T-helper 2 cell treated with Interferon-gamma antibody and Interleukin-4, amounts not matched to agents 100 ng/mL and 5 ng/mL, for 36 hours (primary cell): ENCODE data around the gene EFNA1. TPM values are rescaled to one million over a fixed set of nuclear protein-coding genes. Genes with fewer than 3 reads are reported as not detected.

Experiments
- total RNA-seq: library from RNA; stranded (reverse); gene quantifications from 2 replicates; pipeline ENCODE4 v1.2.3, GENCODE V29; 2022

Gene EFNA1
- total RNA-seq, 1 donor from 2014 or later = not detected

Other genes with a start within 250 kb of the EFNA1 start
- gene PMVK, start 191.2 kb upstream of the EFNA1 start, total RNA-seq = 45.3 and 47.9 TPM in 2 replicates
- gene PBXIP1, start 171.8 kb upstream of the EFNA1 start, total RNA-seq = 64.6 and 68.4 TPM in 2 replicates
- gene PYGO2, start 166.1 kb upstream of the EFNA1 start, total RNA-seq = 43.8 and 44.7 TPM in 2 replicates
- gene SHC1, start 157.1 kb upstream of the EFNA1 start, total RNA-seq = 78.1 and 81.9 TPM in 2 replicates
- gene CKS1B, start 153.2 kb upstream of the EFNA1 start, total RNA-seq = 141 and 143 TPM in 2 replicates
- gene FLAD1, start 144.5 kb upstream of the EFNA1 start, total RNA-seq = 50.3 and 52.5 TPM in 2 replicates
- gene LENEP, start 134.3 kb upstream of the EFNA1 start, total RNA-seq = 0.59 TPM in 1 of 2 replicates, not detected in the other
- gene ZBTB7B, start 125.1 kb upstream of the EFNA1 start, total RNA-seq = 121 and 129 TPM in 2 replicates
- 0.16 and 0.23 TPM in 2 replicates for gene DCST2, start 94.1 kb upstream of the EFNA1 start, total RNA-seq
- not detected in 2 replicates for gene DCST1, start 94.1 kb upstream of the EFNA1 start, total RNA-seq
- 47.0 and 51.4 TPM in 2 replicates for gene ADAM15, start 76.6 kb upstream of the EFNA1 start, total RNA-seq
- 6.0 and 6.8 TPM in 2 replicates for gene EFNA4, start 64.1 kb upstream of the EFNA1 start, total RNA-seq
- gene EFNA3, start 49.0 kb upstream of the EFNA1 start, total RNA-seq = 2.3 and 2.4 TPM in 2 replicates
- gene SLC50A1, start 8.0 kb downstream of the EFNA1 start, total RNA-seq = 32.1 and 35.4 TPM in 2 replicates
- 40.4 and 41.6 TPM in 2 replicates for gene DPM3, start 12.7 kb downstream of the EFNA1 start, total RNA-seq
- gene KRTCAP2, start 45.4 kb downstream of the EFNA1 start, total RNA-seq = 220 and 221 TPM in 2 replicates
- gene TRIM46, start 46.0 kb downstream of the EFNA1 start, total RNA-seq = 15.2 and 17.3 TPM in 2 replicates
- 13.7 and 13.8 TPM in 2 replicates for gene THBS3, start 80.0 kb downstream of the EFNA1 start, total RNA-seq
- gene MTX1, start 80.8 kb downstream of the EFNA1 start, total RNA-seq = 38.8 and 40.9 TPM in 2 replicates
- gene ENTREP3, start 127.6 kb downstream of the EFNA1 start, total RNA-seq = 19.2 and 21.4 TPM in 2 replicates
- gene SCAMP3, start 134.5 kb downstream of the EFNA1 start, total RNA-seq = 89.7 and 96.1 TPM in 2 replicates
- 89.5 and 91.9 TPM in 2 replicates for gene CLK2, start 145.6 kb downstream of the EFNA1 start, total RNA-seq
- 2.9 and 3.8 TPM in 2 replicates for gene HCN3, start 149.6 kb downstream of the EFNA1 start, total RNA-seq
- not detected in 2 replicates for gene PKLR, start 173.6 kb downstream of the EFNA1 start, total RNA-seq
- gene FDPS, start 181.0 kb downstream of the EFNA1 start, total RNA-seq = 210 TPM in 2 replicates
- gene RUSC1, start 193.0 kb downstream of the EFNA1 start, total RNA-seq = 28.1 and 28.6 TPM in 2 replicates